Measurements from ENCODE around the gene TSPAN9.

DNA sequence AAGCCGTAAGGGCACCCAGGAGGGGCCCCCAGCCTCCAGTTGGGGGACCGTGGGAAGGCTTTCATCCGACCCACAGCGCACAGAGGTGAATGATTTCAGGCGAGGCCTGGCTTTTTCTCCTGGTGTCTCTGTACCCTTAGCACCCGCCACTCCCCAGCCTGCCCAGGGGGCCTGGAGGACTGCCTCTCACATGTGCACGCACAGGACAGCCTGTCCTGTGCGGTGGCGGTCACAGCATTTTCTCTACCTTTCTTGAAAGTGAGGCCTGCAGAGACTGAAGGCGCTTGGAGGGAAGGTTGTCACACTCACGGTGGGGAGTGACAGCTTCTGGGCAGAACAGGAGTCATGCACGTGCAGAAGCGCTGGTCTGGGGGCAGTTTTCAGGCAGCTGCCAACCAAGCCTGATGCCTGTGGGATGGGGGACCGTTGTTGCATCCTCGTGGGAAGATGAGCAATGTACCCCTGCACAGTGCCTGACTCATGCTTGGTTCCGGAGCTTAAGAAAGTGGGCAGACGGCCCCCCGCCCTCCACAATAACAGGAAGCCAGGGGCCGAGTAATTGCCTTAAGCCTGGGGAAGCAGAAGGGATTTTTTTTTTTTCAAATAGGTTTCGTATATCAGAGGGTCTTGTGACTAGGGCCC, 148.1 kb downstream of the TSPAN9 start:
- no peak for TF ChIP-seq POLR2AphosphoS5 (IDR thresholded peaks at IDR 0.05)
- TF ChIP-seq, protein P1, sequence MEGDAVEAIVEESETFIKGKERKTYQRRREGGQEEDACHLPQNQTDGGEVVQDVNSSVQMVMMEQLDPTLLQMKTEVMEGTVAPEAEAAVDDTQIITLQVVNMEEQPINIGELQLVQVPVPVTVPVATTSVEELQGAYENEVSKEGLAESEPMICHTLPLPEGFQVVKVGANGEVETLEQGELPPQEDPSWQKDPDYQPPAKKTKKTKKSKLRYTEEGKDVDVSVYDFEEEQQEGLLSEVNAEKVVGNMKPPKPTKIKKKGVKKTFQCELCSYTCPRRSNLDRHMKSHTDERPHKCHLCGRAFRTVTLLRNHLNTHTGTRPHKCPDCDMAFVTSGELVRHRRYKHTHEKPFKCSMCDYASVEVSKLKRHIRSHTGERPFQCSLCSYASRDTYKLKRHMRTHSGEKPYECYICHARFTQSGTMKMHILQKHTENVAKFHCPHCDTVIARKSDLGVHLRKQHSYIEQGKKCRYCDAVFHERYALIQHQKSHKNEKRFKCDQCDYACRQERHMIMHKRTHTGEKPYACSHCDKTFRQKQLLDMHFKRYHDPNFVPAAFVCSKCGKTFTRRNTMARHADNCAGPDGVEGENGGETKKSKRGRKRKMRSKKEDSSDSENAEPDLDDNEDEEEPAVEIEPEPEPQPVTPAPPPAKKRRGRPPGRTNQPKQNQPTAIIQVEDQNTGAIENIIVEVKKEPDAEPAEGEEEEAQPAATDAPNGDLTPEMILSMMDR (IDR thresholded peaks at IDR 0.05) = no peak
